GM12864 (cell line): ENCODE measurements around the gene PUM1.
"Not testable (repeated sequence)": the region's sequence is repeated elsewhere in the genome, so short reads cannot be mapped to it uniquely, and the experiment has no call there.

Experiments
- DNase-seq: peaks from one replicate; pipeline ENCODE4 v3.0.0-alpha.2; 2011; ENCODE audit warnings: low read depth
- H3K4me3 ChIP-seq: 2 replicates; pipeline ENCODE4 v1.5.1; 2011; ENCODE audit warnings: mild to moderate bottlenecking, low read depth, low read length, control low read depth
- TF ChIP-seq, protein P1 (sequence below): IDR thresholded peaks from 2 replicates; pipeline ENCODE4 v1.5.1; 2011; ENCODE audit warnings: low read depth, mild to moderate bottlenecking, moderate library complexity, low read length, control low read depth, inconsistent platforms; ENCODE audit errors: missing control alignments

Gene PUM1

DNA sequence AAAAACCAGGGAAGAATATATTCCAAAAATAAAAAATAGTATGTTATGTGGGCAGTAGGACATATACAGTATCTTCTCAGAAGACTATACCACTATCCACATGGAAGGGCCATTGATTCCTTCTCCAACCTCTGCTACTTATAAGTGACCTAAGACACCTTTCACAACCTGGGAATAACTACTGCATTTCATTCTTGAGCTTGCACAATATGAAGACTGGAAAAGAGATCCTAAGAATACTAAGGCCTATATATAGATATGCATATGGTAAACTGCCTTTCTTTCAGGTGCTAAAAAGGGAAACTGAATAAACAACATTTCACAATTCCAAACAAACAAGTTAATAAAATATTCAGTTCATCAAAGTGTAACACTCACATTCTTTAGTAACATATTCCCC, 125.0 kb downstream of the PUM1 start:
- TF ChIP-seq, protein P1, sequence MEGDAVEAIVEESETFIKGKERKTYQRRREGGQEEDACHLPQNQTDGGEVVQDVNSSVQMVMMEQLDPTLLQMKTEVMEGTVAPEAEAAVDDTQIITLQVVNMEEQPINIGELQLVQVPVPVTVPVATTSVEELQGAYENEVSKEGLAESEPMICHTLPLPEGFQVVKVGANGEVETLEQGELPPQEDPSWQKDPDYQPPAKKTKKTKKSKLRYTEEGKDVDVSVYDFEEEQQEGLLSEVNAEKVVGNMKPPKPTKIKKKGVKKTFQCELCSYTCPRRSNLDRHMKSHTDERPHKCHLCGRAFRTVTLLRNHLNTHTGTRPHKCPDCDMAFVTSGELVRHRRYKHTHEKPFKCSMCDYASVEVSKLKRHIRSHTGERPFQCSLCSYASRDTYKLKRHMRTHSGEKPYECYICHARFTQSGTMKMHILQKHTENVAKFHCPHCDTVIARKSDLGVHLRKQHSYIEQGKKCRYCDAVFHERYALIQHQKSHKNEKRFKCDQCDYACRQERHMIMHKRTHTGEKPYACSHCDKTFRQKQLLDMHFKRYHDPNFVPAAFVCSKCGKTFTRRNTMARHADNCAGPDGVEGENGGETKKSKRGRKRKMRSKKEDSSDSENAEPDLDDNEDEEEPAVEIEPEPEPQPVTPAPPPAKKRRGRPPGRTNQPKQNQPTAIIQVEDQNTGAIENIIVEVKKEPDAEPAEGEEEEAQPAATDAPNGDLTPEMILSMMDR, result no peak
- no peak overlapping the region for H3K4me3 ChIP-seq
- no peak for DNase-seq

DNA sequence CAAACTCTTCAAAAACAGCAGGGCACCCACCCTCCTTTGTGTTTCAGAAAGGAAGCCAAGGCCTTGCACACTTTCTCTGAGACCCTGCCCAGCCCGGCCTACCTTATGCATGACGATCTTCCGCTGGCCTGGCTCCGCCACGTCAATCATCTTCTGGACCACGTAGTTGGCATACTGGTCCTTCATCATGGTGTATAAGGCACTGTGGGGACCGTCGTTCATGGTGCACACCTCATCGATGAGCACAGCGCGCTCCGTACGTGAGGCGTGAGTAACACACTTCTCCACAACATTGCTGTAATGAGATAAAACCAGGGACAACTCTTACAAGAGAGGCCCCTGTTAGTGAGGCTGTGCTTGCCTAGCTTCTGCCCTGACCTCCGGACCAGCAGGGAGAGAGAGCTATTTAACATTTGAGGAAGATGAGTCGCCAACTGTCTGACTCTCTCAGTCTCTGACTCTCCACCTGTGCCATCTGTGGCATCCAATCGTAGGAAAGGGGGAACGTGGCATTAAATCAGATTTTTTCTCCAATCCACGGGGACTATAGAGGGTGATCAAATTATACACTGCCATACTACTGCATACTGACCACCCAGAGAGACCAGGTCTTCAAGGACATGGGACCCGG, 128.9 kb downstream of the PUM1 start:
- TF ChIP-seq, protein P1, result no peak
- DNase-seq, result no peak
- H3K4me3 ChIP-seq, result no peak overlapping the region

DNA sequence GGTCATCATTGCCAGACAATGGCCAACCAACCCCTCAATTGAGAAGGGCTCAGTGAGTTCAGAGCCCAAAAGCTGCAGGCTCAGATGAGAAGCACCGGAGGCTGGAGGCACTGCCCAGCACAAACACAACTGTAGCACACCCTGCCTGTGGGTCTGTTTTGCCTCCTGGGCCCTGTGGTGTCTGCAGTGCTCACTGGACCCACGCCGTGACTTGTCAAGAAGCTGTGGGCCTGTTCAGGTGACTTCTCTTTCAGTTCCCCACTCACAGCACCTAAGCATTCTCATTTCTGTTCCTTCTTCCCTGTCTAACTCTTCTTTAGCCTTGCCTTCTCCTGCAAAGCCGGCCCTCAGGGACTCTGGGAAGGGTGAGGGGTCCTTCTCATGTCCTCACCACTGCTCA, 129.8 kb downstream of the PUM1 start:
- H3K4me3 ChIP-seq, DNase-seq: not testable (repeated sequence)

DNA sequence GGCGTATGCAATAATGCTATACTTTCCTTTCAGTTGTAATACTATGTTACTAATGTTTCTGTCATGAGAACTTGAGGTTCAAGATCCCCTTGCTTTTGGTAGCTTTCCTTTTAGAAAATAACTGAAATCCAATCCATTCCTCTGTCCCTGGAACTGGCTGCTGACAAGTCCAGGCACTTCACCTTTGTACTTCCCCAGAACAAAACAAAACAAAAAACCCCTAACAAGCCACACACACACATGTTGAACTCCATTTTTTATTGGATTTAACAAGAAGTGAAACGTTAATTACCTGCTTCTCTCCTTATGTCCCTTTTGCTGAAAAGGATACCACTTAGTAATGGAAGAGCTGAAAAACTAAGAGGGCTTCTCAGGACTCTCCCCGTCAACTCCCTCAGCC, 130.9 kb downstream of the PUM1 start:
- TF ChIP-seq, protein P1, result no peak
- no peak for DNase-seq
- H3K4me3 ChIP-seq, result no peak overlapping the region

DNA sequence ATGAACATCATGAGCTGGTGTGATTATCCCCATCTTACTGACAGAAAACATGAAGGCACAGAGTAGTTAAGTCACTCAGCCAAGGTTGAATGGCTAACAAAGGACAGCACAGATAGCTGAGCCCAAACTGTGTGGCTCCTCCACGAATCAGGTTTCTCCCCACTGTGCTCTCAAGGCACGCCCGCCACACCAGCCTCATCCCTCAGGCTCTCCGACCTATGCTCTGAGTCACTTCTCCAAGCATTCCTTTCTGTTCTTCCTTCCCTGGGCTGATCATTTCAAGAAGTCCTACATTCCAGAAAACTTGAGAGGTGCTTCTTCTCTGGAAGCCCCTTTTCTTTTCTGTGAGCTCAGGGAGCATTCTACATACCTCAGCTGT, 131.7 kb downstream of the PUM1 start:
- TF ChIP-seq, protein P1, result no peak
- DNase-seq, result no peak
- no peak overlapping the region for H3K4me3 ChIP-seq

DNA sequence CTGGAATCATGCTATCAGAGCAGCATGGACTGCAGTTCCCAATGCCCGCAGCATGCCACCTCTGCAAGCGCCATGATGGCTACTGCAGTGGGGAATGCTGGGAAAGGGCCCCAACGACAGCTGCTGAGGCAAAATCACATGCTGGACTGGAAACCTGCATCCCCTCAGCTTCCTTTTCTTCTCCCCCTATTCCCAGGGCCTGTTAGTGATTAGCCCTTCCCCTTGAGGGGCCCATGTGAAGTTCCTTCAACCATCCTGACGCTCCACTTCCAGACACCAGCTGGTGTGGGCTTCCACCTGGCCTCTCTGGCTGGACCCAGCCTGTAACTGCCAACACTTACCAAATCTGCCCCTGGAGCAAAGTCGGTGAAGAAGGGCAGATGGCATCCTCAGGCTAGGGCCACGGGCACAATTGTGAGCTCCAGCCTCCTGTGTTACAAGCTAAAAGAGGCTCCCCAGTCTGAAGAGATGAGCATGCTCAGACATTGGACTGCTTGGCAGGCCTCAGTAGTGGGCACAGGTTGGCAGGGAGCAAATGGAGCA, 134.8 kb downstream of the PUM1 start:
- H3K4me3 ChIP-seq, result no peak overlapping the region
- no peak for DNase-seq
- TF ChIP-seq, protein P1, result no peak

DNA sequence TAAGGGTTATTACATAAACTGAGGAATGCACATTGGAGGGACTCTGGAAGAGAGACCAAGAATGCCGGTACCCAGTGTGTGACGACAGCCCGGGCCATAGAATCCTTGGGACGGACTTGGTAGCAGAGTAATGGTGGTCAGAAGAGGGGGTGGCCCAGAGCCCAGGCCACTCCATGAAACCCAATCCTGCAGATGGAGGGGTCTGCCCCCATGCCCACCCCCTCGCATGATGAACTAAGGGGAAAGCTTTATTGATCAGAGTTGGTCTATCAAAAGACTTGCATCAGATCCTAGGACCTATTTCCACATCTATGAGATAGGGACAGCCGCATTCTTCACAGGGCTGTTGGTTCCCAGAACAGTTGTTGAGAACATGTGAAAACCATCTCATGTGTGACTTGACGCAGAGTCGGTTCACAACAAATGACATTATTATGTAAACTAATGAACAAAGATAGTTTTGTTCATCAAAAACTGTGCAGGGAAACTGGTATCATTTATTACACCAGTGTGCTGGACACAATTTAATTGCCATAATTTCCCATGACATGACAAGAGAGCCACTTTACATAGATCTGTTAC, 135.5 kb downstream of the PUM1 start:
- H3K4me3 ChIP-seq, result no peak overlapping the region
- no peak for DNase-seq
- TF ChIP-seq, protein P1, result no peak
